Measurements from ENCODE around the gene GPC6.
"Not testable (repeated sequence)": the region's sequence is repeated elsewhere in the genome, so short reads cannot be mapped to it uniquely, and the experiment has no call there.

GPC6 gene

GRCh38 chr13:93480553-93481106, 254.0 kb downstream of the GPC6 start:
- in situ Hi-C loops (cut with MboI; ENCODE audit: low sequenced_read_pairs) = no loop called here

- in situ Hi-C loops (cut with MboI; ENCODE audit: low sequenced_read_pairs) = not testable (repeated sequence)
These were observed 269.5 kb downstream of the GPC6 start for GRCh38 chr13:93496117-93496516.

GRCh38 chr13:93496985-93497673, 270.5 kb downstream of the GPC6 start:
- in situ Hi-C loops (cut with MboI; ENCODE audit: low sequenced_read_pairs) = no loop called here

- in situ Hi-C loops (cut with MboI; ENCODE audit: low sequenced_read_pairs) = no loop called here
These were observed 273.4 kb downstream of the GPC6 start for GRCh38 chr13:93499991-93500390.

- in situ Hi-C loops (cut with MboI; ENCODE audit: low sequenced_read_pairs) = no loop called here
These were observed 275.5 kb downstream of the GPC6 start for GRCh38 chr13:93502071-93502470.

GRCh38 chr13:93502987-93503615, 276.5 kb downstream of the GPC6 start:
- in situ Hi-C loops (cut with MboI; ENCODE audit: low sequenced_read_pairs) = no loop called here

GRCh38 chr13:93505104-93505952, 278.7 kb downstream of the GPC6 start:
- in situ Hi-C loops (cut with MboI; ENCODE audit: low sequenced_read_pairs) = no loop called here

GRCh38 chr13:93511011-93511410, 284.4 kb downstream of the GPC6 start:
- in situ Hi-C loops (cut with MboI; ENCODE audit: low sequenced_read_pairs) = no loop called here

- in situ Hi-C loops (cut with MboI; ENCODE audit: low sequenced_read_pairs) = no loop called here
These were observed 288.7 kb downstream of the GPC6 start for GRCh38 chr13:93515267-93515666.

GRCh38 chr13:93517658-93518057, 291.1 kb downstream of the GPC6 start:
- in situ Hi-C loops (cut with MboI; ENCODE audit: low sequenced_read_pairs) = no loop called here

- in situ Hi-C loops (cut with MboI; ENCODE audit: low sequenced_read_pairs) = no loop called here
These were observed 294.7 kb downstream of the GPC6 start for GRCh38 chr13:93521307-93521706.

GRCh38 chr13:93522501-93522900, 295.9 kb downstream of the GPC6 start:
- in situ Hi-C loops (cut with MboI; ENCODE audit: low sequenced_read_pairs) = no loop called here

GRCh38 chr13:93525087-93525486, 298.5 kb downstream of the GPC6 start:
- in situ Hi-C loops (cut with MboI; ENCODE audit: low sequenced_read_pairs) = no loop called here

GRCh38 chr13:93527748-93528297, 301.2 kb downstream of the GPC6 start:
- in situ Hi-C loops (cut with MboI; ENCODE audit: low sequenced_read_pairs) = no loop called here

- in situ Hi-C loops (cut with MboI; ENCODE audit: low sequenced_read_pairs) = no loop called here
These were observed 303.4 kb downstream of the GPC6 start for GRCh38 chr13:93529961-93530360.

GRCh38 chr13:93534181-93534700, 307.6 kb downstream of the GPC6 start:
- in situ Hi-C loops (cut with MboI; ENCODE audit: low sequenced_read_pairs) = no loop called here

GRCh38 chr13:93535251-93535650, 308.6 kb downstream of the GPC6 start:
- in situ Hi-C loops (cut with MboI; ENCODE audit: low sequenced_read_pairs) = no loop called here

GRCh38 chr13:93539914-93540313, 313.3 kb downstream of the GPC6 start:
- in situ Hi-C loops (cut with MboI; ENCODE audit: low sequenced_read_pairs) = no loop called here

- in situ Hi-C loops (cut with MboI; ENCODE audit: low sequenced_read_pairs) = no loop called here
These were observed 321.3 kb downstream of the GPC6 start for GRCh38 chr13:93547886-93548285.

GRCh38 chr13:93549326-93550005, 322.9 kb downstream of the GPC6 start:
- in situ Hi-C loops (cut with MboI; ENCODE audit: low sequenced_read_pairs) = no loop called here
